Activated gamma-delta T cell treated with Interleukin-2 at 50 U/mL for 16 hours (primary cell): ENCODE results near the gene KCNMB2.
"Not testable (repeated sequence)": the region's sequence is repeated elsewhere in the genome, so short reads cannot be mapped to it uniquely, and the experiment has no call there.

Source experiments
- DNase-seq: peaks from one replicate; pipeline ENCODE4 v3.0.0-alpha.2; 2020

Gene KCNMB2

DNA sequence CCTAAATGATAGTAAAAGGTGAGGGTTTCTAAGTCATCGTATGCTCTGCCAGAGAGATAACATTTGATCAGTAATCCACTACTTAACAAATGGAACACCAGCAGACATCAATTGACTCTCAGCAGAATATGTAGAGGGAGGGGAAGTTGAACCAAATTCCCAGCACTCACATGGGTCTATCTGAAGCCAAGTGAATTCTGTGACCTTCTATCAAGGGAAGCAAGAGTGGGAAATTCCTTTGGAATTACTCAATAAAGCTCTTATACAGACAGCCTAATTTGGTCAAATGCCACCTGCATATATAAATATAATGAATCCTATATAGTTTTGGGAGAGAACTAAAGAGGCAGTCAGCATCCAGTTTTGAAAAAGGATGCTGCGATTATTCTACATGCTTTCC, 15.8 kb upstream of the KCNMB2 start:
- DNase-seq: no peak

DNA sequence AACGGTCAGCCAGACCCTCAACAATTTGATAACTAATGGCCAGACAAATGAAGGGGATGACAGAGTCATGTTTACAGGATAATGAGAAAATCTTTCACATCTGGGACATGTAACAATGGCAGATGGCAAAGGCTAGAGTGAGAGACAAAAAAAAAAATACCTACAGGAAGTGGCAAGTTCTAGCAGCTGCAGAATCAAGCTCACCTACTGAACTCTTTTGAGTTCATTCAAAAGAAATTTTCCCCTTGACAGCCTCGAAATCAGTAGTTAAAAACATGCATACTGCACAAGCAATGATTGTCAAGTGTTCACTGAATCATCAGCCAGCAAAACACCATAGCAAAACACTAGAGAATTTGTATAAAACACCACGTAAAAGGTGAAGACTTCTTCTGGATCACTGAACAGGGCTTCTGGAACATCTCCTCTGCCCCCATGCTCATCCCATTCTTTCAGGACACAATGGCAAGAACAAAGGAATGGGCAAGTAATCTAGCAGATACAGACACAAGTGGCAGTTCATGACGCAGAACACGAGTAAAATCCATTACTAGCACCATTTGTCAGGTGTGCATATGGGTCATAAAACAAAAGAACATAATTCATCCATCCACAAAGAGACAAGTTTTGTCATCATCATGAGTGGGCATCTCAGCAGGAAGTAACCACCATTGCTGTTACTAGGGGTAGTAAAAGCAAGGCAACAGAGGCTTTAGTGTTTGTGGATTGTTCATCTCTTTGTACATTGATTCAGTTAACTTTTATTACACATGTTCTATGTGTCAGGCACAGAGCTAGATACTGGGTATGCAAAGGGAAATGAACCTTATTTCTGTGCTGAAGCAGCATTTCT, 13.8 kb upstream of the KCNMB2 start:
- no peak for DNase-seq

DNA sequence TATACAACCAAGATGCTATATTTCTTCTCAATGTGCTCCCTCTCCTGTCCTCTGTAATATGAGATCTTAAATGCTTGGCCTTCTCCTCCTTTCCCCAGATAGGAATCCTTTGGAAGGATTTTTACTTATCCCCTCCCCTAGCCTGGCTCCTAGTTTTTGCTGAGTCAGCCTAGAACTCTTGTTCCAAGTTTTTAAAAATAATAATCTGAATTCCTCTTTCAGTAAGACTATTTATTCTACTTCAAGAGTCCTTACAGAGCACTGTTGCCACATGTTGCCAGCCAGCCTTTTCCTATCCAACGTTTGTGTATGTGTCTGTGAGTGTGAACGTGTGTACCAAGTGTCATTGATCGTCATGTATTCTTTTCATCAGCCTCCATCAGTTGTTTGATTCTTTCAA, 11.0 kb upstream of the KCNMB2 start:
- no peak for DNase-seq

DNA sequence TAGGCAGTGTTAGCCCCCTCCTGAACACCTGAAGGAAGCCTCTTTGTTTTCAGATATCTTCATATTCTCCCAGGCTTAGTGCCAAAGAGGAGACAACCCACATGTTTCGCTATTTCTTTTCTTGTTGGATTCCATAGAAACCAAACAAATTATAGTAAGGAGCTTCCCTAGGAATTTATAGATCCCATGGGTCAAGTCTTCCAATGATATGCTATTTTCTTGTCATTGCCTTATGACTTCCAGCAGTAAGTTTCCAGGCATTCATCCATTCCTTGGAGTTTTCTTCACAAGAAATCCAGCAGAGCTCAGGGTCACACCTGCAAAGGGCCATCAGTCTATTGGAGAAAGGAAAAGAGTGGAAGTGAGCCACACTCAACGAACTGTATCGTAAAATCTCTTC, 9.9 kb upstream of the KCNMB2 start:
- DNase-seq: no peak

DNA sequence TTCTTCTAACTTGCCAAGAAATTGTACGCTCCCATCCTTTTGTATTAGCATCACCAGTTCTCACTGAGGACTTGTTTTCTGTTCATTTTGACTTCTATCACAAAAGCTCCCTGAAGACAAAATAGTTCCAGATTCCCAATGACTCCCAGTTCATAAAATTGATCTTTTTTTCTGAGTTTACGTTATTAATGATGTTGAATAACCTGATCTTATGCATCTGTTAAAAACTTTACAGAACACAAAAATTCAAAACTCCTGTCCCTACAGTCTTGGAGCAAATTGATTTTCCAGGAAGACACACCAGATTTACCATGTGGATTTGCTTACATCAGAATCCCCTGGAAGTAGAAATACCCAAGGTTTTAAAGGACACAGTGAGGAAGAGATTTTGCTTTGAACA, 8.3 kb upstream of the KCNMB2 start:
- no peak for DNase-seq

DNA sequence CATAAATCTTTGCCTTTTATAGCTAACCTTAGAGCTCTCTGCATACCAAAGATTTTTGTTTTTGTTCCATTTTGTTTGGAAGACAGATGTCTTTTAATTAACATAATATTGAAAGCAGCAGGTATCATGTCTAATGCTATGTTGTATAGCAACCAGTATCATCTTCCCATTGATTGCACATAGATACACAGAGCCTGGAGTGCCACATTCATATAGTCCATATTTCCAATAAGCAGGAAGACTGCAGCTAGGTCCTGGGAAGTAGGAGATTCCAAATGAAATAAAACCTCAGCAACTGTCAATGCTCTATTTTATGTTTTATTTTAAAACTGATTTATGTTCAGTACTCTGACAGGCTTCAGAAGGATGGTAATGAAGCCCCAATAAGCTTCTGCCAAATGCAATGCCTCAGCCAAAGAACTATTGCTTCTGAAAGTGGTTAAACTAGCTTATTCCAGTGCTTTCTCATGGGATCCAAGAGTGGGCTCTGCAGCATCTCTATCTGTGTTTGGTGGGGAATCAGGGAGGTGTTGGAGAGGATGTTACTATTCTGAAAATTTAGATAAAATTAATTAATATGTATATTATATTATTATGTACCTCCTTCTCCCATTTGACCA, 6.5 kb upstream of the KCNMB2 start:
- DNase-seq: no peak

DNA sequence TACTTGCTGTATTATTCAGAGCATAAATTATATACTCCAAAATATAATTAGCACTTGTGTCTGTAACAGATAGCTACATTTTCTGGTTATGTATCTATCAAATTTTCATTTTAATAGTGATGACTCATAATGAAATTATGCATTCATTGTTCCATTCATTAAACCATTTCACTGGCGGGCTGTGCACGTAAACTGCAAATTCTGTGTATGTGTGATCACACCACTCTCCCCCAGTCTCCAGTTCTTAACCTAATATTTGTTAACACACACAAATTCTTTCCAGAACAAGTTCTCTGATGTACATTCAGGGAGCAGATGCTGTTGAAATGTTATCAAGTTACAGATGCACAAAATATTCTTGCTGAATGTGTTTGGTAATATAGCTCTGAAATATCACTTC, 3.8 kb upstream of the KCNMB2 start:
- no peak for DNase-seq

DNA sequence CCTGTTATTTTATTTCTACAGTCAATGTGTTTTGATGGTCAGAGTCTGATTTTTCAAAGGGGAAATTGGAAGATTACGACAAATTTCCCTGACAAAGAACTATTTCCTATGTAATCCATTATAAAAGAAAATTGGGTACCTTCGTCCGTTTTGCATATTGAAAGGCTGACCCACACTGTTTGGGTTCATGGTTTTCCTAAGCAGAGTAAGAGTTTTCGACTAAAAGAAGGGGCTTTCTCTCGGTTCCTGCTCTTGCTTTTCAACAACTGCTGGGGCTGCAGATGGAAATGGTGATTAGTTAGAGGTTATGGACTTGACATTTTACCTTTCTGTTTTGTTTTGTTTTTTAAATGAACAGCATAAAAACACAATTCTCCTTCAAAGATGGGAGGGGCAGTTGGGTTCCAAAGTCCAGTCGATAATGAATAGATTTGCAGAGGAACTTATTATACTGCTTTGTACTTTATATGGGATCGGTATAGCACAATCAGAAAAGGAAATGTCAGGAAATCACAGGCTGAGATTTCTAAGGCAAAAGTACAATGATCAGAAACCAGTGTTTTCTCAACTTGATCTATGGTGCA, 978 bp downstream of the KCNMB2 start:
- no peak for DNase-seq

DNA sequence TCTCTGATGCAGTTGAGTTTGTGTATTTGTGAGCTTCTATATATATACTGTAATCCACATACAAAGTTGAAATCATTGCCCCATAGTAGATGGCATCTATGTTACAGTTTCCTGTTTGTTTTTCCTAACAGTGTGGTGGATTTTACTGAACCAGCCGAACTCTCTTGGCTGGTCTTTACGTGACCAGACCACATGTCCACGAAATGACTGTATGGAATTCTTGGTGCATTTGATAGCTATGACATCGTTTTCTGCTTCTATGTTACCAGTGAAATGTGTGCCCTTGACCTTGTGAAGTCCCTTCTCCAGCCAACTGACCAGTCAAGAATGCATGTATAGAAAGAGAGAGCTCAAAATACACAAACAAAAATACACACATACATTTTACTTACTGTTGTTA, 1.8 kb downstream of the KCNMB2 start:
- no peak for DNase-seq

DNA sequence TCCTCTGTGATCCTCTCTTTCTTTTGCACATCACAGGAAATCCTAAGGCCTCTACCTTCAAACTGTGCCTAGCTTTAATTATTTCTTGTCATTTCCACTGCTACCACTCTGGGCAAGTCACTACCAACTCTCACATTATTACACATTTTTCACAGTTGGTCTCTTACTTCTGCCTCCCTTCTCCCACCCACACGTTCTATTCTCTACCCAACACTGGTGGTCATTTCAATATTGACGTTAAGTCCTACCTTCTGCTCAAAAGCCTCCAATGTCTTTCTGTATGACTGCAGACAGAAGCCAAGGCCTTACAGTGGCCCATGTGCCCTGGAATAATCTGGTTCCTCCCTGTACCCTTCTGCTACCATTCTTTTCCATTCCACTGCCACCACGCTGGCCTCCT, 3.9 kb downstream of the KCNMB2 start:
- DNase-seq: no peak

DNA sequence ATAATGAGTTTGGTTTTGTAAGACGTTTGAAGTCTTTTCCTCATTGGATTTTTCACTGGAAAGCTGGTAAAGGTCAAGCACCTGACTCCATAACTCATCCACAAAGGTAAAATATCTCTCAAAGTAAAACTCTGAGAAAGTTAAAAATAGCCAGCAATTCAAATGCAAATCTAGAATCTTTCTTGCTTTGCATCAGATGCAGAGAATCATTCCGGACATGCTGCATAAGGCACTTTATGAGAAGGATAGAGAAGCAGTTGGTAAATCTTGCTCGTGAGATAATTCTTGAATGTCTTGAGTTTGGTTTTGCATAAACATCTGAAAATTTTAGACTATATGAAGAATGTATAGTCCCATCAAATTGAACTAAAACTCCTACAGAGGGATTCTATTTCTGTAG, 9.1 kb downstream of the KCNMB2 start:
- no peak for DNase-seq

DNA sequence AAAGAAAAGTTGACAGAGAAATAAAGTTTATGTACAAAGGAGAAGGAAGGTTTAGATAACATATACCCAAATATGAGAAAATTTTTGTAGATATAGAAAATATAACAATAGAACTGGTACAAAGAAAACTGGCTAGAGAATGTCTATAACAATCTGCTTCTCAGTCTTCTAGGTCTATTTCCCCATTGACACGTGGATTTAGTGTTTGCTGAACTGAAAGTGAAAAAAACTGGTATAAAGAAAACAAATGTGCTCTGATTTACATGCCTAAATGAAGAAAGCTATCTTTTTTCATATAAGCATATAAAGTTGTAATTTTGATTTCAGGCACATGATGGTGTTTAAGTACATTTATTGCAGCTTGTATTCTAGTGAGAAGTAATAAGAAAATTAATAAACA, 9.8 kb downstream of the KCNMB2 start:
- no peak for DNase-seq

DNA sequence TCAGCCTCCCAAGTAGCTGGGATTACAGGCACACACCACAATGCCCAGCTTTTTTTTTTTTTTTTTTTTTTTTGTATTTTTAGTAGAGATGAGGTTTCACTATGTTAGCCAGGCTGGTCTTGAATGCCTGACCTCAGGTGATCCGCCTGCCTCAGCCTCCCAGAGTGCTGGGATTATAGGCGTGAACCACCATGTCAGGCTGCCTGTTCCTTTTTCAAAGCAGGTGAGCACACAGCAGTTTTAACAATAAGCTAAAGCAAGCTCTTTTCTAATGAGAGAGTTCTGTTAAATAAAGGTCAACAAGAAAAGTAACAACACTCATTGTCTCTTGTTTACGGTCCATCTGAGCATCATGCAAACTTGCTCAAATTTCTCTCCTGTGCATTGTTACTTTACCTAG, 13.2 kb downstream of the KCNMB2 start:
- not testable (repeated sequence) for DNase-seq

DNA sequence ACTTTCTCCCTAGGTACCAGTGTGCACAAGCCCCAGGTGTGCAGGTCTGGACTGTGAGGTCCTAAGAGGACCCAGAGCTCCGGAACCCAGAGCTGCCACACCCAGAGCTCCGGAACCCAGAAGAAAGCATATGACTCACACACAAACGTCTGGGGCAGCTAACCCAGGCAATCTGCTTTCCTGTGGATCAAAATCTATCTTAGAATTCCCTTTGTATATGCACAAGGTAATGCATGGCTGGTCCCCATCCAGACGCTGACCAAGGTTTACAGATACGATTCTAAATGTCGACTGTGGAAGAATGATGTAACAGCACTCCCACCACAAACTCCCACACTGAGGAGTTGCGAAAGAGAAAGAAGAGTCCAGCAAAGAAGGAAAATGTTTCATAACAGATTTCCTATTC, 15.7 kb downstream of the KCNMB2 start:
- no peak for DNase-seq

DNA sequence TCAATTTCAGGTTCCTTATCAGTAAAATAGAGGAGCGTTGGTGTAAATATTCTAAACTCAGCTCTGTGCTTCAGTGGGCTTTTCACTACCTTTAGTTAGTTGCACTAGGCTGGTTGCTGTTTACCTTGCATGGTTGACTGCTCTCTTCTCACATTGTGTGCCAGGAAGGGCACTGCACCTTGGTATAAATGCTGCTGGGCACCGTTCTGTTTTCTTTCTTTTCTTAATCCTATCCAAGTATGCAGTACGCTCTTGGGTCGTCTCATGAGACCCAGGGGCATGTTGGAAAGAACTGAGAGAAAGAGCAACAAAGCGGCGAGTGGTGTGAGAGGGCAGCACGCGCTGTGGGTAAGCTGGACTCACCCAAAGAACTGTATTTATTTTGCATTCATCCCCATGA, 22.4 kb downstream of the KCNMB2 start:
- DNase-seq: no peak

DNA sequence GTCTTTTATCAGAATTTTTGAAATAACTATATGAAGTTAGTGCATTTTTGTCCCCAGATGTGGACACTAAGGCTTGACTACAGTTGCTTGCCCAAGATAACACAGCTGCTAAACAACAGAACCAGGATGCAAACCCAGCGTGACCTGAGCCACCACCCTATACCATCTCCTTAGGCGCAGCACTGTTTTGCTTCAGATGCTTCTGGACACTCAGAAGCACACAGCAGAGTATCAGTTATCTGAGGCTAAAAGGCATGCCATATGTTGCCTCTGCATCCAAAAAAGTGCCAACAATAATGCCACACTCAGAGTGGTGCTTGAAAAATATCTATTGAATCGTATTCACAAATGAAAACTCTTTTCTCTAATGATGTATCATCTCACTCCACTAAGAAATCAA, 24.5 kb downstream of the KCNMB2 start:
- DNase-seq: no peak

DNA sequence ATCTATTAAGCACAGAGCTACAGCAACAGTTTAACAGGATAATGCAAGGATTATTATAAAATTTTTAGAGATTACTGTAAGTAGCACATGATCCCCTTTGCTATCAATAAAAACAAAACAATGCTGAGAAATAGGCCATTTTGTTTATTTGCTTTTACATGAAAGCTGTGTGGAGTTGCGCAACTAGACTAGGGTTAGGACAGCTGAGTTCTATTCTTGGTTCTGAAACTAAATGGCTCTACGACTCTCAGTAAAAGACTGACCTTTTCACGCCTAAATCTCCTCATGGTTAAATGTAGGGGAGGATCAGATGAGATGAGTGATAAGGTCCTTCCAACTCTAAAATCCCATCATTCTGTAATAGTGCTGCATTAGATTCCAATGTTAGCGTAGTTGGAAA, 25.0 kb downstream of the KCNMB2 start:
- no peak for DNase-seq

DNA sequence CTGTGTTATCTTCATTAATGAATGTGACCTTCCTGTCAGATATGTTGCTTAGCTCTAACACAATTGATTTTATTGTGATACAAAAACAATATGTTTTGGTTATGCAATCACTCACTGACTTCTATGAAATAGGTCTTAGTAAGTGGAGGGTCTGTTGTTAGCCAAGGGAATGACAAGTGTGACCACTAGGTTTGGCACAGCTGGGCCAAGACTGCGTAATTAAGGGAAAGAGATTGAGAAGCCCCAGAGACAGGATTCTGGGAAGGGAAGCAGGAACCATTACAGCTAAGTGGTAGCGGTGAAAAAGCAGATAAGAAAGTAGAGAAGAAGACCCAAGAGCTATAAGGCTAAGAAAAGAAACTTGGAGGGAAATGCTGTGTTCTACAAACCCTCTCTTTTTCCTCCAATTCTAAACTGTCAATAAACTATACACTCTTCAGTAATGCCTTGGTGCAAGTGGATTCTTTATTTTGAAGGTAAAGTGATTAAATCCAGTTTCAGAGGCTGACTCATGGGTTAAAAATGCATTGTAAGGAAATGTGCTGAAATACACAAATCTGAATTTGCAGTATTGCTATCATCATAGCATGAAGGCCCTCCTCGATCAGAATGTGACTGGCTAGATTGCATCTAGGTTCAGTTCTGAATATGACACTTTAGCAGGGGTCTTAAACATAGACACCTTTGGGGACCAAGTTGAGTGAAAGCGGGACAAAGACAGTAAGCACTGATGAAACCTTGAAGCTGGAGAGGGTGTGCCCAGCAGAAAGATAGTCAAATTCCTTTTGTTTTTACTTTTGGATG, 26.1 kb downstream of the KCNMB2 start:
- DNase-seq: no peak

DNA sequence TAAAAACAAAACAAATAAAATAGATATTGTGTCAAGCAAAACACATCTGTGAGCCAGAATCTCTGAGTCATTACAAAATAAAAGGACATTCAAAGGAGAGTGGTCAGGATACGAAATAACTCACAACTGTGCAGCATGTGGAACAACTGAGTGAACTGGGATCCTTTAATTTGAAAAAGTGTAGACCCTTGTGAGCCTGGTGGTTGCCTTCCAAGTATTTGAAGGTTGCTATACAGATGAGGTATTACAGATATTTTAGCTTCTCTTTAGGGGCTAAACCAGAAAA, 26.7 kb downstream of the KCNMB2 start:
- no peak for DNase-seq

DNA sequence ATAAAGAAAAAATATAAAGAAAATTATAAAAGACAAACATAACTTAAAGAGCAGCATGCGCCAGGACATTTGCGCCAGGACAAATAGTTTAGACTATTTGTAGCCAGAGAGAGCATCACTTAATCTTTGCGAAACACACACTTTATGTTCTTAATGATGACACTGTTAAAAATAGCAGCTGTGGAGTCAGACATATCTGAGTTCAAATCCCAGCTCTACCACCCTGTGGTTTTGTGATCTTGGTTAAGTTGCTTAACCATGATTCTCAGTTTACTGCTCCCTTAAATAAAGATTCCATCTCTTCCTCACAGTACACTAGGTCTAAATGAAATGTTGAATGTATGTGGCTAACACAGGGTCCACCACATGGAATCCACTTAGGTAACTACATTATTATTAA, 31.4 kb downstream of the KCNMB2 start:
- no peak for DNase-seq

DNA sequence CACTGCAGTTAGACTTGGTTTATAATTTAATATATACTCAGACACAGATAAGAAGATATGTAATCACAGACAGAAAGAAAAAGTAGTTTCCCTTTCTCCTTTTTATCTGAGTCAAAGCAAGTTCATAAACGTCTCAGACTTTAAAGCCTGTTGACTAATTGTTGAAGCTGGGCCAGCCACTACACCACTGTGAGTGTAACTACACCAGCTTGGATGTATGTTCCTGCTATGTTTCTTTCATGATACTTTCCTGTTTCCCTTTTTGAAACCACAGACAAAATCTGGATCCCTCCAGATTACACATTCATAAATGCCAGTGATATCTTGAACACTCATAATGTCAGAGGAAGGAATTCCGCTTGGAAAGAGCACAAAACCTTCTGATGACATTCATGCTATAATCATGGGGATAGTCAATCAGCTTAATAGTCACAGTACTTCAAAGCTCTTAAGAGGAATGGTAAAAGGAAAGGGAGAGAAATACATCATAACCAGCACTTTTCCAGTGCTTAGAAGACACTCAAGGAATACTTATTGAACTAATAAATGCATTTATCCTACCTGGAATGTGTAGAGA, 32.0 kb downstream of the KCNMB2 start:
- DNase-seq: no peak

DNA sequence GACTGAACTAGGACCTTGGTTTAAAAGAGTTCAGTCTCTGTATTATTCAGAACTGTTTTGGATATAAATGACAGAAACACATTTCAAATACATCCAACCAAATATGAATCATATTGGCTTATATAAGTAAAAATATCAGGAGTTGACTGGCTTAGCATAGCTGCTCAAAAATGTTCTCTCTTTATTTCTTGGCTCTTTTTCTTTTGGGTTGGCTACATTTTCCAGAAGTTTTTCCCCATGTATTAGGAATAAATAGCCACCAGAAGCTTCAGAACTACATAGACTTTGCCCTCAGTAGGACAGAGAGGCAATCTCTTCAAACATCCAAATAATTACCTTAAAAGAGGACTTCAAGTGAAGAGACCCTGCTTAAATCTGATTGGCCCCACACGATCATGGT, 32.7 kb downstream of the KCNMB2 start:
- no peak for DNase-seq

DNA sequence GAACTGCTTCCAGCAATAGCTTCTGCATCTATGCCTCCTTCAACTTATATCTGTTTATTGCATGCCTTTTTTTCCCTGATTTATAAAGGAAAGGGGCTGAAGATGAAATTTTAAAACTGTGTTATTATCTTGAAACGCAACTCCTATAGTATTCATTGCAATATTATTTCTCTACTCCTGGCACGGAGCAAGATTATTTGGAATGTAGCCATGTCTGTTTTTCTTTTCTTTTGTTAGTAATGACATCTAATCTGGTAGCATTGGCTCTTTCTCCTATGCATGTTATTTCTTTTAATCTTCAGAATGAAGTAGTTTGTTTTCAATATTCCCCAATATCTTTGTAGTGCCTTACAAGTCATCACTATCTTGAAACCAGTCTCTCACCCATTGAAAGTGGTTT, 33.6 kb downstream of the KCNMB2 start:
- no peak for DNase-seq
